ENCODE results near the gene DOC2A. TPM values are rescaled to one million over a fixed set of nuclear protein-coding genes. Genes with fewer than 3 reads are reported as not detected.
"Not testable (repeated sequence)": the region's sequence is repeated elsewhere in the genome, so short reads cannot be mapped to it uniquely, and the experiment has no call there.

DOC2A gene
- total and polyA plus RNA-seq, 7 experiments from 2014 or later = 0.18 to 0.54 (median 0.46) TPM; not detected in 4

DNA sequence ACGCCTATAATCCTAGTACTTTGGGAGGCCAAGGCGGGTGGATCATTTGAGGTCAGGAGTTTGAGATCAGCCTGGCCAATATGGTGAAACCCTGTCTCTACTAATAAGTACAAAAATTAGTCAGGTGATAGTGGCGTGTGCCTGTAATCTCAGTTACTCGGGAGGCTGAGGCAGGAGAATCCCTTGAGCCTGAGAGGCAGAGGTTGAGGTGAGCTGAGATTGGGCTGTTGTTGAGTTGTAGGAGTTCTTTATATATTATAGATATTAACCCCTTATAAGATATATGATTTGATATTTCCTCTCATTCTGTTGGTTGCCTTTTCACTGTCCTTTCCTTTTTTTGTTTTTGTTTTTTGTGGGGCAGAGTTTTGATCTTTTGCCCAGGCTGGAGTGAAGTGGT lies 51.0 kb downstream of the DOC2A start:
- peak overlapping the region in 8 of 10 donors; percentile 25 to 89 (median 40) for H3K4me3 Mint-ChIP-seq
- H3K27me3 Mint-ChIP-seq; H3K9me3 Mint-ChIP-seq; H3K27me3 ChIP-seq (ENCODE audit: control insufficient read depth in 2 of 2, insufficient read depth in 2 of 2, low read length in 2 of 2); ATAC-seq; DNase-seq; H3K36me3 Mint-ChIP-seq; H3K27ac ChIP-seq (ENCODE audit: low read depth, low read length); H3K9me3 ChIP-seq (ENCODE audit: control insufficient read depth in 2 of 3, low read length in 3 of 3); H3K4me3 ChIP-seq (ENCODE audit: low read length); H3K36me3 ChIP-seq (ENCODE audit: control insufficient read depth in 2 of 3, insufficient read depth in 3 of 3, low read length in 3 of 3): not testable (repeated sequence)
- intact Hi-C loops (cut with micrococcal nuclease) = loop anchor here in 1 of 2 donors (2.0 to 5.0 kb wide), 2 partner anchors 37 to 105 kb away; partner anchors contain the start of genes ALDOA, HIRIP3 and INO80E
- H3K4me1 ChIP-seq (ENCODE audit: control insufficient read depth in 2 of 2, insufficient read depth in 2 of 2, low read length in 2 of 2) = peaks cover 10 to 17% of the 10 kb centered on the region in 2 donors
- H3K27ac Mint-ChIP-seq = peak overlapping the region in 5 of 9 donors; percentile 36 to 74 (median 69)
- ChIA-PET CTCF (interaction anchor here (0.6 to 1.7 kb wide), 3 partner anchors 13 to 72 kb away, joined by 3 to 4 read pairs (median 4); partner anchors contain the start of gene KCTD13), POLR2A (interaction anchor here (6.6 kb wide), 1 partner anchor 14 kb away, joined by 79 read pairs; the partner anchor contains the start of gene TAOK2)
- H3K4me1 Mint-ChIP-seq = peaks cover 8 to 28% (median 22%) of the 10 kb centered on the region in 7 donors

DNA sequence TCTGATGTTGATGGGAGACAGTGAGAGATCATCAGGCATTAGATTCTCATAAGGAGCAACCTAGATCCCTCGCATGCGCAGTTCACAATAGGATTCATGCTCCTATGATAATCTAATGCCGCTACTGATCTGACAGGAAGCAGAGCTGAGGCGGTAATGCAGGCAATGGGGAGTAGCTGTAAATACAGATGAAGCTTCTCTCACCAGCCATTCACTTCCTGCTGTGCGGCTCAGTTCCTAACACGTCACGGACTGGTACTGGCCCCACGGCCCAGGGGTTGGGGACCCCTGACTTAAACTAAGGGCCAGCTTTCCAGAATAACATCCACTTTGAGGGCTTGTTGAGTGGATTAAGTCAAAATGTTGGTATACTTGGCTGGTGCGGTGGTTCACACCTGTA lies 51.5 kb downstream of the DOC2A start:
- no peaks in the 10 kb centered on the region for H3K27me3 ChIP-seq (ENCODE audit: control insufficient read depth in 2 of 2, insufficient read depth in 2 of 2, low read length in 2 of 2)
- peaks cover 8 to 25% (median 20%) of the 10 kb centered on the region in 7 donors for H3K4me1 Mint-ChIP-seq
- DNase-seq (peak in 2 of 9 donors; percentile 30 to 31), ATAC-seq (no peak)
- H3K36me3 ChIP-seq (ENCODE audit: control insufficient read depth in 2 of 3, insufficient read depth in 3 of 3, low read length in 3 of 3) = no peaks in the 10 kb centered on the region
- H3K4me3 Mint-ChIP-seq = peak overlapping the region in 4 of 10 donors; percentile 48 to 89 (median 60)
- no peak overlapping the region for H3K4me3 ChIP-seq (ENCODE audit: low read length)
- H3K36me3 Mint-ChIP-seq = no peaks in the 10 kb centered on the region
- peaks cover 10 to 17% of the 10 kb centered on the region in 2 donors for H3K4me1 ChIP-seq (ENCODE audit: control insufficient read depth in 2 of 2, insufficient read depth in 2 of 2, low read length in 2 of 2)
- ChIA-PET CTCF (interaction anchor here (0.6 to 1.7 kb wide), 2 partner anchors 33 to 73 kb away, joined by 4 read pairs; partner anchors contain the start of gene KCTD13), POLR2A (interaction anchor here (6.6 kb wide), 1 partner anchor 15 kb away, joined by 79 read pairs; the partner anchor contains the start of gene TAOK2)
- no peaks in the 10 kb centered on the region for H3K9me3 ChIP-seq (ENCODE audit: control insufficient read depth in 2 of 3, low read length in 3 of 3)
- intact Hi-C loops (cut with micrococcal nuclease) = no loop called here
- H3K9me3 Mint-ChIP-seq = peaks cover 0 to 2% (median 0%) of the 10 kb centered on the region in 11 donors
- no peak overlapping the region for H3K27ac ChIP-seq (ENCODE audit: low read depth, low read length)
- H3K27ac Mint-ChIP-seq = peak overlapping the region in 7 of 9 donors; percentile 25 to 88 (median 70)
- peaks cover 0 to 7% (median 0%) of the 10 kb centered on the region in 5 donors for H3K27me3 Mint-ChIP-seq

DNA sequence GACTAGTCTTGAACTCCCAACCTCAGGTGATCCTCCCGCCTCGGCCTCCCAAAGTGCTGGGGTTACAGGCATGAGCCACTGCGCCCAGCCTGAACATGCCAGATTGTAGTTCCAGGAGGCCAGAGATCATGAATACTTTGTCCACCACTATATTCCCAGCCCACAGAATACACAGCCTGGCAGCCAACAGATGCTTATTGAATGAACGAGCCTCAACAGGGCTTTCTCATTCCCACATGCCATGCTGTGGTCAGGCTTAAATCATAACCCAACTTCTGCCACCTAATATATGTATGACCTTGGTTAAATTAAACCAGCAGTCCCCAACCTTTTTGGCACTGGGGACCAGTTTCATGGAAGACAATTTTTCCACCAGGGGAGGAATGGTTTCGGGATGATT lies 52.1 kb downstream of the DOC2A start:
- ChIA-PET CTCF (interaction anchor here (0.6 to 1.7 kb wide), 2 partner anchors 22 to 33 kb away, joined by 4 to 5 read pairs; partner anchors contain the start of gene KCTD13), POLR2A (interaction anchor here (6.6 kb wide), 1 partner anchor 15 kb away, joined by 79 read pairs; the partner anchor contains the start of gene TAOK2)
- H3K27me3 ChIP-seq (ENCODE audit: control insufficient read depth in 2 of 2, insufficient read depth in 2 of 2, low read length in 2 of 2) = no peaks in the 10 kb centered on the region
- H3K36me3 ChIP-seq (ENCODE audit: control insufficient read depth in 2 of 3, insufficient read depth in 3 of 3, low read length in 3 of 3) = no peaks in the 10 kb centered on the region
- H3K9me3 Mint-ChIP-seq = peaks cover 0 to 2% (median 0%) of the 10 kb centered on the region in 11 donors
- H3K4me1 Mint-ChIP-seq = peaks cover 8 to 25% (median 20%) of the 10 kb centered on the region in 7 donors
- H3K4me3 ChIP-seq (ENCODE audit: low read length) = no peak overlapping the region
- no peaks in the 10 kb centered on the region for H3K9me3 ChIP-seq (ENCODE audit: control insufficient read depth in 2 of 3, low read length in 3 of 3)
- H3K4me1 ChIP-seq (ENCODE audit: control insufficient read depth in 2 of 2, insufficient read depth in 2 of 2, low read length in 2 of 2) = peaks cover 10 to 17% of the 10 kb centered on the region in 2 donors
- H3K4me3 Mint-ChIP-seq = no peak overlapping the region
- peak overlapping the region in 2 of 9 donors; percentile 32 to 59 for H3K27ac Mint-ChIP-seq
- intact Hi-C loops (cut with micrococcal nuclease) = no loop called here
- no peak for DNase-seq
- no peak for ATAC-seq
- no peak overlapping the region for H3K27ac ChIP-seq (ENCODE audit: low read depth, low read length)
- peaks cover 0 to 10% (median 0%) of the 10 kb centered on the region in 5 donors for H3K27me3 Mint-ChIP-seq
- no peaks in the 10 kb centered on the region for H3K36me3 Mint-ChIP-seq

Other genes with a start within 250 kb of the DOC2A start
- gene ZG16, start 232.8 kb downstream of the DOC2A start, total RNA-seq = not detected
- not detected for gene ZG16, start 232.8 kb downstream of the DOC2A start, polyA plus RNA-seq
- gene KIF22, start 220.3 kb downstream of the DOC2A start, total RNA-seq = 100 to 1,000 TPM in 1 of 5 experiments, 10 to 100 TPM in 4; 62.5 to 141 (median 81.3) TPM
- 10 to 100 TPM; 36.9 to 50.7 TPM for gene KIF22, start 220.3 kb downstream of the DOC2A start, polyA plus RNA-seq
- 100 to 1,000 TPM; 192 to 424 (median 259) TPM for gene MAZ, start 204.5 kb downstream of the DOC2A start, total RNA-seq
- gene MAZ, start 204.5 kb downstream of the DOC2A start, polyA plus RNA-seq = 10 to 100 TPM; 36.9 to 44.5 TPM
- 1 to 10 TPM; 1.9 to 4.6 (median 2.8) TPM for gene PRRT2, start 198.8 kb downstream of the DOC2A start, total RNA-seq
- gene PRRT2, start 198.8 kb downstream of the DOC2A start, polyA plus RNA-seq = under 1 TPM in 1 of 2 donors, not detected in 1; 0.07 TPM
- gene PAGR1, start 194.9 kb downstream of the DOC2A start, total RNA-seq = 10 to 100 TPM; 17.5 to 42.0 (median 25.7) TPM
- 10 to 100 TPM; 54.0 to 62.6 TPM for gene PAGR1, start 194.9 kb downstream of the DOC2A start, polyA plus RNA-seq
- gene MVP, start 190.6 kb downstream of the DOC2A start, total RNA-seq = 100 to 1,000 TPM; 130 to 221 (median 150) TPM
- 100 to 1,000 TPM; 118 to 183 TPM for gene MVP, start 190.6 kb downstream of the DOC2A start, polyA plus RNA-seq
- gene CDIPT, start 147.8 kb downstream of the DOC2A start, total RNA-seq = 10 to 100 TPM; 36.5 to 92.0 (median 69.9) TPM
- gene CDIPT, start 147.8 kb downstream of the DOC2A start, polyA plus RNA-seq = 100 to 1,000 TPM in 1 of 2 donors, 10 to 100 TPM in 1; 96.3 to 127 TPM
- gene SEZ6L2, start 111.5 kb downstream of the DOC2A start, total RNA-seq = under 1 TPM in 1 of 5 experiments, not detected in 4; 0.19 TPM
- not detected for gene SEZ6L2, start 111.5 kb downstream of the DOC2A start, polyA plus RNA-seq
- under 1 TPM in 1 of 5 experiments, not detected in 4; 0.27 TPM for gene ASPHD1, start 110.5 kb downstream of the DOC2A start, total RNA-seq
- not detected for gene ASPHD1, start 110.5 kb downstream of the DOC2A start, polyA plus RNA-seq
- 10 to 100 TPM; 40.7 to 81.1 (median 45.9) TPM for gene KCTD13, start 84.8 kb downstream of the DOC2A start, total RNA-seq
- 10 to 100 TPM in 1 of 2 donors, 1 to 10 TPM in 1; 8.7 to 15.9 TPM for gene KCTD13, start 84.8 kb downstream of the DOC2A start, polyA plus RNA-seq
- gene TMEM219, start 48.9 kb downstream of the DOC2A start, total RNA-seq = 10 to 100 TPM; 64.3 to 89.7 (median 74.0) TPM
- gene TMEM219, start 48.9 kb downstream of the DOC2A start, polyA plus RNA-seq = 100 to 1,000 TPM; 205 to 212 TPM
- 10 to 100 TPM; 19.4 to 48.5 (median 42.9) TPM for gene TAOK2, start 37.2 kb downstream of the DOC2A start, total RNA-seq
- 1 to 10 TPM; 2.9 to 8.1 TPM for gene TAOK2, start 37.2 kb downstream of the DOC2A start, polyA plus RNA-seq
- 10 to 100 TPM; 14.4 to 37.6 (median 17.2) TPM for gene HIRIP3, start 15.4 kb downstream of the DOC2A start, total RNA-seq
- gene HIRIP3, start 15.4 kb downstream of the DOC2A start, polyA plus RNA-seq = 10 to 100 TPM; 22.6 to 32.9 TPM
- gene INO80E, start 14.8 kb downstream of the DOC2A start, total RNA-seq = 100 to 1,000 TPM in 2 of 5 experiments, 10 to 100 TPM in 3; 71.7 to 141 (median 95.8) TPM
- gene INO80E, start 14.8 kb downstream of the DOC2A start, polyA plus RNA-seq = 1 to 10 TPM; 4.3 to 9.3 TPM
- gene C16orf92, start 12.2 kb upstream of the DOC2A start, total RNA-seq = not detected
- not detected for gene C16orf92, start 12.2 kb upstream of the DOC2A start, polyA plus RNA-seq
- 1 to 10 TPM in 2 of 5 experiments, not detected in 3; 1.2 to 2.3 TPM for gene TLCD3B, start 20.2 kb upstream of the DOC2A start, total RNA-seq
- not detected for gene TLCD3B, start 20.2 kb upstream of the DOC2A start, polyA plus RNA-seq
- 1,000 to 10,000 TPM in 1 of 5 experiments, 100 to 1,000 TPM in 4; 356 to 1,619 (median 584) TPM for gene ALDOA, start 54.7 kb upstream of the DOC2A start, total RNA-seq
- gene ALDOA, start 54.7 kb upstream of the DOC2A start, polyA plus RNA-seq = 1,000 to 10,000 TPM in 1 of 2 donors, 100 to 1,000 TPM in 1; 955 to 1,316 TPM
- 100 to 1,000 TPM in 2 of 5 experiments, 10 to 100 TPM in 3; 68.4 to 143 (median 86.0) TPM for gene PPP4C, start 65.0 kb upstream of the DOC2A start, total RNA-seq
- 100 to 1,000 TPM; 176 TPM for gene PPP4C, start 65.0 kb upstream of the DOC2A start, polyA plus RNA-seq
- 1 to 10 TPM; 1.5 to 3.3 (median 1.6) TPM for gene TBX6, start 80.9 kb upstream of the DOC2A start, total RNA-seq
- gene TBX6, start 80.9 kb upstream of the DOC2A start, polyA plus RNA-seq = under 1 TPM in 1 of 2 donors, not detected in 1; 0.38 TPM
- 100 to 1,000 TPM in 3 of 5 experiments, 10 to 100 TPM in 2; 50.5 to 260 (median 130) TPM for gene YPEL3, start 85.2 kb upstream of the DOC2A start, total RNA-seq
- gene YPEL3, start 85.2 kb upstream of the DOC2A start, polyA plus RNA-seq = 100 to 1,000 TPM; 242 to 308 TPM
- gene GDPD3, start 102.5 kb upstream of the DOC2A start, total RNA-seq = 10 to 100 TPM in 4 of 5 experiments, 1 to 10 TPM in 1; 7.9 to 39.3 (median 12.3) TPM
- gene GDPD3, start 102.5 kb upstream of the DOC2A start, polyA plus RNA-seq = not detected
- gene MAPK3, start 112.2 kb upstream of the DOC2A start, total RNA-seq = 10 to 100 TPM; 50.5 to 82.2 (median 64.3) TPM
- gene MAPK3, start 112.2 kb upstream of the DOC2A start, polyA plus RNA-seq = 1 to 10 TPM; 7.5 to 8.3 TPM
- gene CORO1A, start 172.6 kb upstream of the DOC2A start, total RNA-seq = 1,000 to 10,000 TPM in 1 of 5 experiments, 100 to 1,000 TPM in 4; 609 to 1,666 (median 826) TPM
- 1,000 to 10,000 TPM; 1,289 to 1,601 TPM for gene CORO1A, start 172.6 kb upstream of the DOC2A start, polyA plus RNA-seq
- gene BOLA2B, start 182.6 kb upstream of the DOC2A start, total RNA-seq = 100 to 1,000 TPM in 1 of 5 experiments, 10 to 100 TPM in 4; 51.3 to 173 (median 69.8) TPM
- 100 to 1,000 TPM; 168 to 205 TPM for gene BOLA2B, start 182.6 kb upstream of the DOC2A start, polyA plus RNA-seq
- 10 to 100 TPM; 41.8 to 84.5 (median 49.5) TPM for gene SLX1A, start 182.8 kb upstream of the DOC2A start, total RNA-seq
- gene SLX1A, start 182.8 kb upstream of the DOC2A start, polyA plus RNA-seq = 10 to 100 TPM; 36.4 to 40.0 TPM
- 10 to 100 TPM; 25.3 to 34.8 (median 32.8) TPM for gene SULT1A3, start 188.2 kb upstream of the DOC2A start, total RNA-seq
- 1 to 10 TPM in 1 of 2 donors, under 1 TPM in 1; 0.51 to 1.1 TPM for gene SULT1A3, start 188.2 kb upstream of the DOC2A start, polyA plus RNA-seq
- gene NPIPB13, start 237.5 kb upstream of the DOC2A start, total RNA-seq = 10 to 100 TPM; 13.3 to 33.3 (median 14.4) TPM
- gene NPIPB13, start 237.5 kb upstream of the DOC2A start, polyA plus RNA-seq = 1 to 10 TPM in 1 of 2 donors, under 1 TPM in 1; 0.85 to 2.6 TPM

Data from naive thymus-derived CD4-positive, alpha-beta T cell (primary cell).